Renal pelvis (tissue), 4 donors: Measurements from ENCODE around the gene ADAT3. TPM values are rescaled to one million over a fixed set of nuclear protein-coding genes. Genes with fewer than 3 reads are reported as not detected.
"Not testable (repeated sequence)": the region's sequence is repeated elsewhere in the genome, so short reads cannot be mapped to it uniquely, and the experiment has no call there.

ENCODE experiments used
- DNase-seq: peaks from one replicate; pipeline ENCODE4 v3.0.0-alpha.2; 2013
- polyA plus RNA-seq, 3 donors: library from polyadenylated mRNA; unstranded; fragments of 120-200 nt; gene quantifications; one replicate each; pipeline ENCODE4 v1.2.1, GENCODE V29; 2013; ENCODE audit not compliant: insufficient read length in 3 of 3

Gene ADAT3
- polyA plus RNA-seq, 3 donors, result 3.7 to 5.5 (median 4.6) TPM

GRCh38 chr19:1882089-1882785 lies 23.0 kb upstream of the ADAT3 start:
- no peak for DNase-seq

GRCh38 chr19:1882786-1883692 lies 22.2 kb upstream of the ADAT3 start:
- no peak for DNase-seq

GRCh38 chr19:1883784-1884183 lies 21.4 kb upstream of the ADAT3 start:
- no peak for DNase-seq

- DNase-seq, result no peak
Observed at GRCh38 chr19:1884291-1884718, 20.9 kb upstream of the ADAT3 start.

- no peak for DNase-seq
Observed at GRCh38 chr19:1884719-1885334, 20.4 kb upstream of the ADAT3 start.

GRCh38 chr19:1885398-1886119 lies 19.6 kb upstream of the ADAT3 start, which contains the start of gene ABHD17A:
TSS of gene ABHD17A (minus strand) at chr19:1885496. CDS start at chr19:1881566, 3,930 bp downstream.
- peak; percentile 94 for DNase-seq

GRCh38 chr19:1886360-1886759 lies 18.8 kb upstream of the ADAT3 start:
- not testable (repeated sequence) for DNase-seq

GRCh38 chr19:1888385-1888784 lies 16.8 kb upstream of the ADAT3 start:
- DNase-seq, result no peak

- DNase-seq, result no peak
Observed at GRCh38 chr19:1889907-1890306, 15.3 kb upstream of the ADAT3 start.

GRCh38 chr19:1893791-1894190 lies 11.4 kb upstream of the ADAT3 start:
- no peak for DNase-seq

- no peak for DNase-seq
Observed at GRCh38 chr19:1896508-1896907, 8.7 kb upstream of the ADAT3 start.

- DNase-seq, result no peak
Observed at GRCh38 chr19:1901940-1902404, 3.2 kb upstream of the ADAT3 start.

- DNase-seq, result no peak
Observed at GRCh38 chr19:1902923-1903322, 2.3 kb upstream of the ADAT3 start.

- DNase-seq, result no peak
Observed at GRCh38 chr19:1904860-1905109, 414 bp upstream of the ADAT3 start.

GRCh38 chr19:1905863-1906375 lies 720 bp downstream of the ADAT3 start:
- no peak for DNase-seq

- no peak for DNase-seq
Observed at GRCh38 chr19:1906985-1907562, 1.9 kb downstream of the ADAT3 start.

- DNase-seq, result no peak
Observed at GRCh38 chr19:1907563-1908363, 2.6 kb downstream of the ADAT3 start.

GRCh38 chr19:1908364-1908678 lies 3.1 kb downstream of the ADAT3 start:
- DNase-seq, result no peak

GRCh38 chr19:1909761-1910080 lies 4.5 kb downstream of the ADAT3 start:
- no peak for DNase-seq

- no peak for DNase-seq
Observed at GRCh38 chr19:1910177-1910576, 5.0 kb downstream of the ADAT3 start.

- DNase-seq, result no peak
Observed at GRCh38 chr19:1911098-1911497, 5.9 kb downstream of the ADAT3 start.
